Liver (tissue), 3 donors: ENCODE data around the gene PLEKHA5.

Experiments
- ATF3 ChIP-seq: IDR thresholded peaks from 2 replicates; pipeline ENCODE4 v1.6.1; 2016; ENCODE audit warnings: antibody characterized with exemption
- CTCF ChIP-seq: fragments of 150-350 bp; IDR thresholded peaks from 2 replicates; pipeline ENCODE4 v1.5.1; 2017; ENCODE audit warnings: improper control_type of control experiment, low read depth, low read length; ENCODE audit not compliant: missing input control
- EGR1 ChIP-seq, 2 donors: IDR thresholded peaks; 2 replicates each; pipeline ENCODE4 v1.6.1; 2016 to 2018; ENCODE audit warnings: antibody characterized with exemption in 2 of 2, low read depth in 2 of 2
- GABPA ChIP-seq, 2 donors: IDR thresholded peaks in 1 of 2; conservative IDR thresholded peaks in 1 of 2; 2 replicates each; pipeline ENCODE4 v1.6.1; 2016; ENCODE audit warnings: antibody characterized with exemption in 2 of 2, mild to moderate bottlenecking in 1 of 2, moderate library complexity in 1 of 2
- HNF4A ChIP-seq, 2 donors: conservative IDR thresholded peaks; 2 replicates each; pipeline ENCODE4 v1.6.1; 2016; ENCODE audit warnings: antibody characterized with exemption in 2 of 2, mild to moderate bottlenecking in 2 of 2
- MAX ChIP-seq: IDR thresholded peaks from 2 replicates; pipeline ENCODE4 v1.6.1; 2016; ENCODE audit warnings: antibody characterized with exemption
- RAD21 ChIP-seq, 2 donors: IDR thresholded peaks; 2 replicates each; pipeline ENCODE4 v1.6.1; 2016; ENCODE audit warnings: antibody characterized with exemption in 2 of 2, mild to moderate bottlenecking in 2 of 2
- REST ChIP-seq: IDR thresholded peaks from 2 replicates; pipeline ENCODE4 v1.6.1; 2016; ENCODE audit warnings: antibody characterized with exemption, mild to moderate bottlenecking
- SP1 ChIP-seq: IDR thresholded peaks from 2 replicates; pipeline ENCODE4 v1.6.1; 2018; ENCODE audit warnings: antibody characterized with exemption, mild to moderate bottlenecking
- TAF1 ChIP-seq: conservative IDR thresholded peaks from 2 replicates; pipeline ENCODE4 v1.6.1; 2016; ENCODE audit warnings: antibody characterized with exemption, mild to moderate bottlenecking
- YY1 ChIP-seq: IDR thresholded peaks from 2 replicates; pipeline ENCODE4 v1.6.1; 2016; ENCODE audit warnings: antibody characterized with exemption, mild to moderate bottlenecking
- donor health status: healthy.
- donor health status: healthy.

- no peak for TF ChIP-seq CTCF
- no peak for TF ChIP-seq REST
- TF ChIP-seq RAD21 (IDR thresholded peaks at IDR 0.05), result no peak
- no peak for TF ChIP-seq MAX
- TF ChIP-seq ATF3, result no peak
- no peak for TF ChIP-seq YY1
- no peak for TF ChIP-seq EGR1 (IDR thresholded peaks at IDR 0.05; ENCODE audit: low read depth in 2 of 2)
- TF ChIP-seq SP1, result no peak
- no peak for TF ChIP-seq HNF4A (conservative IDR thresholded peaks at IDR 0.05)
- no peak for TF ChIP-seq GABPA (IDR thresholded peaks at IDR 0.05 in 1 of 2, conservative IDR thresholded peaks at IDR 0.05 in 1 of 2)
- no peak for TF ChIP-seq TAF1
Observed at GRCh38 chr12:19115285-19115684, 14.2 kb upstream of the PLEKHA5 start.
